Measurements from ENCODE around the gene BRME1. TPM values are rescaled to one million over a fixed set of nuclear protein-coding genes. Genes with fewer than 3 reads are reported as not detected.

The BRME1 gene
- total RNA-seq, 2 donors from 2014 or later: 4.8 to 12.5 TPM

DNA sequence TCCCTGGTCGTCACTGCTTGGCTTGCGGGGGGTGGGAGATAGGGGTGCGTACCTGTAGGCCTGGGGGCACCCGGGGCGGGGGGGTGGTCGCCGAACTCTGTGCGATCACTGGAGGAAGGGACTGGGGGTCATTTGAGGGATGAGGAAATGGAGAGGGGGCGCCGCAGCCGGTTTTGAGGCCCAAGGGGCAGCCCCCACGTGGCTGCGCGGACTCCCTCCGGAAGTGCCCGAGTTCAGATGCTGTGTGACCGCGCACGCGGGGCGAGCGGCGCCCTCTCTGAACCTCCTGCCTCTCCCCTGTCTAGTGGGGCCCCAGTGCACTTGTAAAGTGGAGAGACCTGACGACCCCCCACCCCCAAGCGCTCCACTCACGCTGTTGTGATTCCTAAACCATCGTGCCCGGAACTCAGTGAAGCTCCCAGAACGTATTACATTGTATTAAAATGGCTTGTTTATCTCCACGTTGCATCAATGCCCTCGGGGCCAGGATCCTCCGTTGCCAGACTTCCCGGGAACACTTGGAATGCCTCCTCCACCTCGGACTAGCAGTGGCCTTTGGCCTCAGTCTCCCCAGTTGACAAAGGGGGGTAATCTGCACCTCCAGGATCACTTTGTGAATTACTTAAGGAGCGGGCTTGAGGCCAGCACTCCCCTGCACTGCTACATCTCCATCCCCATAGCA lies 31.9 kb downstream of the BRME1 start:
- Mint-ChIP-seq H3K27ac (no peak overlapping the region), H3K36me3 (ENCODE audit: low read depth) (no peaks in the 10 kb centered on the region), H3K4me3 (no peak overlapping the region), H3K27me3 (peaks cover 4% of the 10 kb centered on the region), H3K4me1 (no peaks in the 10 kb centered on the region), H3K9me3 (no peaks in the 10 kb centered on the region)
- no peak for ATAC-seq (replicated peaks)

DNA sequence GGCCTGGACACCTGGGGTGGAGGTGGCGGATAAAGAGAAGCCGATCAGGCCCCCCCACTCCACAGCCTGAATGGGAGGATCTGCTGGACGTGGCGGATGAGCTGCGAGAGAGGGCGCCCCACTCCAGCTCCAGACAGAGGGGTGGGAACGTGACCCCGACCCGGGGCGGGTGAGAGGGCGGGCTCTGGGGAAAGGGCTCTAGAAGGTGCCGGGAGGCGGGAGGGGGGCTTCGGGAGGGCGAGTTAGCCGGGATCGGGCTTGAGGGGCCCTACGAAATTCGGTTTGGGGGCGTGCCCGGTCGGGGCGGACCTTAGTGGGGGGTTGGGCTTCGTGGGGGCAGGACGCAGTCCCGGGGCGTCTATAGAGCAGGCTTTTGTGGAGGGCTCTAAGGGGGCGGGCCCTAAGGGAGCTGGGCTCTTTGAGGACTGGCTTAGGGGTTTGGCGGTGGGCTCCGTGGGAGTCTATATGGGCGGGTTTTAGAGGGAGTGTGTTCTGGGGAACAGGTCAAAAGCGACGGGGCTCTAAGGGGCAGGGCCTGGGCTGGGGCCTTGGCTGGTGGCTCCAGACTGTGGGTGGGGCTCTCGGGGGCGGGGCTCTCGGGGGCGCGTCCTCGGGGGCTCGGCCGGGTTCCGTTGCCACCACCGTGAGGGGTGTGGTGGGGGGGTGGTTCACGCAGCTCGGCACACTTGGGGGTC lies 33.1 kb downstream of the BRME1 start:
- no peaks in the 10 kb centered on the region for H3K9me3 Mint-ChIP-seq
- ATAC-seq (replicated peaks): peak; percentile 63

DNA sequence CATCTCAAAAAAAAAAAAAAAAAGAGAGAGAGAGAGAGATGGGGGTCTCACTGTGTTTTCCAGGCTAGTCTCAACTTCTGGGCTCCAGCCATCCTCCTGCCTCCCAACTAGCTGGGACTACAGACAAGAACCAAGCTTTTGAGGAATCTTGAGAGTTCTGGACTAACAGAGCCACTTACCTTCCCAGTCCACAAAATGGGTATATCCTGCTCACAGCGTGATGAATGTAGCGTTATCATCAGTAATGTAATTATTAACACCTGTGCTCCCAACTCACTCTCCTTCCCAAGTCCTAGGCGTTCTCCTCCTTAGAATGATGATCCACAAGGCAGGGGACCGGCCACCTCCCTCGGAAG lies 33.6 kb downstream of the BRME1 start:
- peaks cover 8% of the 10 kb centered on the region for H3K27me3 Mint-ChIP-seq
- H3K4me1 Mint-ChIP-seq: no peaks in the 10 kb centered on the region
- no peak for ATAC-seq (replicated peaks)
- no peaks in the 10 kb centered on the region for H3K9me3 Mint-ChIP-seq
- H3K27ac Mint-ChIP-seq: no peak overlapping the region
- peak overlapping the region; percentile 49 for H3K4me3 Mint-ChIP-seq
- no peaks in the 10 kb centered on the region for H3K36me3 Mint-ChIP-seq (ENCODE audit: low read depth)

More for the DNA sequence above, 33.1 kb downstream of the BRME1 start:
- Mint-ChIP-seq H3K36me3 (ENCODE audit: low read depth) (no peaks in the 10 kb centered on the region), H3K4me1 (no peaks in the 10 kb centered on the region), H3K27ac (no peak overlapping the region), H3K4me3 (peak overlapping the region; percentile 49), H3K27me3 (peaks cover 4% of the 10 kb centered on the region)

DNA sequence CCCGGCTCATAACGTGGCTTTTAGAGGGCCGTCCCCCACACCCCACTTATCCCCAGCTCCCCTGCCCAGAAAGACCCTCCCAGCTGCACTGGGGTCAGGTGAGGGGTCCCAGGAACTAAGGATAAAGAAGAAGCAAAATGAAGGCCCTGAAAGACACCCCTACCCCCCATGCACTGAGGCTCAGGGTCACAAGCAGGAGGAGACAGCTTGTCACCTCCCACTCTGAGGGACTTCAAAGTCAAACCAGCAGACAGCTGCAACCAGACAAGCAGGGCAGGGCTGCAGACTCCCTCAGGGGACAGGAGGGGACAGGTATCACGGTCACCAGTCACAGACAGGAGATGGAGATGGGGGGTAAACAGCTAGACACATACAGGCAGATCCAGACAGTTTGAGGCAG lies 35.0 kb downstream of the BRME1 start:
- H3K27me3 Mint-ChIP-seq: peaks cover 16% of the 10 kb centered on the region
- H3K4me3 Mint-ChIP-seq: no peak overlapping the region
- no peak for ATAC-seq (replicated peaks)
- H3K36me3 Mint-ChIP-seq (ENCODE audit: low read depth): peaks cover 8% of the 10 kb centered on the region
- H3K27ac Mint-ChIP-seq: no peak overlapping the region
- no peaks in the 10 kb centered on the region for H3K9me3 Mint-ChIP-seq
- peaks cover 7% of the 10 kb centered on the region for H3K4me1 Mint-ChIP-seq

DNA sequence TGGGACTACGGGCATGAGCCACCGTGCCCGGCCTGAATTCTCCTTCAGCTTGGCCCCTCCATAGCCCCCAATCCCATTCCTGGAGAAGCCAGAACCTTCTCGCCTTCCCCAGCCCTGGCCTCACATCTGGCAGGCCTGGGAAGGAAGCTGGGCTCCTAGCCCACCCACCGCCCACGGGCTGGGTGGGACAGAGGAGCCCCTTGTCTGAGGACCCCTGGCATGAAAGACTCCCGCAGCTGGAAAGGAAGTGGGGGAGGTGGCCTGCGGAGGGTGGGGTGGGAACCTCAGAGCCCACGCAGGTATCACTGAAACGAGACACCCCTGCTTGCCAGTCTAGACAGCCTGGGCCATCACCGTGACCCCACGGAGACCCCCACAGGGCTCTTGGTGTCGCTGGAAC lies 36.6 kb downstream of the BRME1 start:
- H3K4me3 Mint-ChIP-seq: no peak overlapping the region
- peaks cover 12% of the 10 kb centered on the region for H3K4me1 Mint-ChIP-seq
- H3K9me3 Mint-ChIP-seq: no peaks in the 10 kb centered on the region
- peaks cover 19% of the 10 kb centered on the region for H3K27me3 Mint-ChIP-seq
- no peak for ATAC-seq (replicated peaks)
- peaks cover 12% of the 10 kb centered on the region for H3K36me3 Mint-ChIP-seq (ENCODE audit: low read depth)
- H3K27ac Mint-ChIP-seq: no peak overlapping the region

DNA sequence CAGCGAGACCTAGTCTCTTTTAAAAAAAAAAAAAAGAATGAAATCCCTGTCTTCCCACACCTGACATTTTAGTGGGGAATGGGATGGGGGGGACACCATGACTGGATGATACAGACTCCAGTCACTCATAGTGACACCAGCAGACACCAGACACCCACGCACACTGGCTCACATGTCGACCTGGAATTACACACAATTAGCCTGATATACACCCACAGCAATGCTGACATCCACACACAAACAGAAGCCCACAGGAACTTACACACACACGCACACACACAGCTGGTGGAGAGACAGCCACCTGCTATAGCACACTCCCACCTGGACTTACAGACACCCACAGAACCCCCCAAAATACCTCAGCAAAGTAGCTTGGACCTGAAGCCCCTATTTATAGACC lies 37.3 kb downstream of the BRME1 start:
- no peak overlapping the region for H3K4me3 Mint-ChIP-seq
- peaks cover 16% of the 10 kb centered on the region for H3K36me3 Mint-ChIP-seq (ENCODE audit: low read depth)
- H3K27ac Mint-ChIP-seq: no peak overlapping the region
- no peaks in the 10 kb centered on the region for H3K9me3 Mint-ChIP-seq
- peaks cover 22% of the 10 kb centered on the region for H3K27me3 Mint-ChIP-seq
- H3K4me1 Mint-ChIP-seq: peaks cover 18% of the 10 kb centered on the region
- ATAC-seq (replicated peaks): no peak

DNA sequence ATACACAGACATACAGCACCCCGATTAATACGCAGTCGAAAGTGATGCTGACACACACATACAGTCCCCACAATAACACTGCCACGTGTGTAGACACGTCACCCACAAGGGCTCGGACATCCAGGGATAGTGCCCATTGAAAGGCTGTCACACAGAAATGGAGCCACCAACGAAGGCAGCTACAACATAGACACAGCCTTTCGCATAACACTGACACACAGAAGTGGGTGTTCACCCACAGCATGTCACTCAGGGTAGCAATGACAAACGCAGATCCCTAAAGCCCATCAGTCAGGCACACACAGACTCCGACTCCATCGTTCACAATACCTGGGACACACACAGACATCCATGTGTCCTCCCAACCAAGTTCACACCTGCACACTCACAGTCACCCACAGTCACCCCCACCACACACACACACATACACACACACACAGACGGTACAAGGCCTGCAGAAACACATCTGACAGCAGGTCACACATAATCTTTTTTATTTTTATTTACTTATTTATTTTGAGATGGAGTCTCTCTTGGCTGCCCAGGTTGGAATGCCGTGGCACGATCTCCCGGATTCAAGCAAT lies 39.4 kb downstream of the BRME1 start:
- Mint-ChIP-seq H3K27me3 (peaks cover 22% of the 10 kb centered on the region), H3K36me3 (ENCODE audit: low read depth) (peaks cover 21% of the 10 kb centered on the region), H3K27ac (peak overlapping the region; percentile 15), H3K4me3 (peak overlapping the region; percentile 69), H3K9me3 (no peaks in the 10 kb centered on the region), H3K4me1 (peaks cover 23% of the 10 kb centered on the region)
- no peak for ATAC-seq (replicated peaks)

DNA sequence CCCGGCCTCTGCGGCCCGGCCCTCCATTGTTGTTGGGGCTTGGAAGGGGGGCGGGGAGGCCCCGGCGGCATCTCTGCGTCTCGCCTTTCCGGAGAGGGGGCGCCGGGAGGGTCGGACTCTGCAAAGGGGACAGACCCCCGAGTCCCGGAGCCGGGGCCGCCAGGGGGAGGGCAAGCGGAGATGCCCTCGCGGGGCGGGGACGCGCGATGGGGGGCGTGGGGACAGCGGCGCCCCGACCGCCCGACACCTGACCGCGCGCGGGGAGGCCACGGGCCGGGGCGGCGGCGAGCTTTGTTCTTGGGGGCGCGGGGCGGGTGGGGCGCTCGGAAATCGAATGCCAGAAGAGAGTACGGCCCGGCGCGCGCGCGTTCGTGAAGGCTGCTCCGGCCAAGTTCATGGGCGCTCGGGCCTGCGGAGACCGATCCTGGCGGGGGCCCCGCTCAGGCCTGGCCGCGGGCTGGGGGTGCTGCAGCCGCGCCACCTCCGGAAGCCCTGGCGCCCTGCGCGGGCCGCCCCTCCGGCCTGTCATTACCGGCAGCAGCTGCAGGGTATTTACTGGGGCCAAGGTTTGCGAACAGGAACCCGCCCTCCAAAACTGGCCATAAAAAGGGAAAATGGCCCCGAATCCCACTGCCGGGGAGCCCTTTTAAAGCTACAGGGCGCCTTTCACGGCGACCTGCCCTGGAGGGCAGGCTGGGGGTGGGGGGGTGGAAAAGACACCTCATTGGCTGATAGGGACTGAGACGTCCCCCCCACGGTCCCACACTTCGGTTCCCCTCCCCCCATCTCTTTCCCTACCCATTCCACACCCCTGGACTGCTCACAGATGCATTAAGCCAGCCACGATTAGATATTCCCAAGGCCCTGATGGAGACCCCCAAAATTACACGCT lies 40.1 kb downstream of the BRME1 start:
- Mint-ChIP-seq H3K4me3 (peak overlapping the region; percentile 69), H3K9me3 (no peaks in the 10 kb centered on the region), H3K27me3 (peaks cover 22% of the 10 kb centered on the region), H3K4me1 (peaks cover 26% of the 10 kb centered on the region), H3K27ac (no peak overlapping the region), H3K36me3 (ENCODE audit: low read depth) (peaks cover 21% of the 10 kb centered on the region)
- ATAC-seq (replicated peaks): no peak

DNA sequence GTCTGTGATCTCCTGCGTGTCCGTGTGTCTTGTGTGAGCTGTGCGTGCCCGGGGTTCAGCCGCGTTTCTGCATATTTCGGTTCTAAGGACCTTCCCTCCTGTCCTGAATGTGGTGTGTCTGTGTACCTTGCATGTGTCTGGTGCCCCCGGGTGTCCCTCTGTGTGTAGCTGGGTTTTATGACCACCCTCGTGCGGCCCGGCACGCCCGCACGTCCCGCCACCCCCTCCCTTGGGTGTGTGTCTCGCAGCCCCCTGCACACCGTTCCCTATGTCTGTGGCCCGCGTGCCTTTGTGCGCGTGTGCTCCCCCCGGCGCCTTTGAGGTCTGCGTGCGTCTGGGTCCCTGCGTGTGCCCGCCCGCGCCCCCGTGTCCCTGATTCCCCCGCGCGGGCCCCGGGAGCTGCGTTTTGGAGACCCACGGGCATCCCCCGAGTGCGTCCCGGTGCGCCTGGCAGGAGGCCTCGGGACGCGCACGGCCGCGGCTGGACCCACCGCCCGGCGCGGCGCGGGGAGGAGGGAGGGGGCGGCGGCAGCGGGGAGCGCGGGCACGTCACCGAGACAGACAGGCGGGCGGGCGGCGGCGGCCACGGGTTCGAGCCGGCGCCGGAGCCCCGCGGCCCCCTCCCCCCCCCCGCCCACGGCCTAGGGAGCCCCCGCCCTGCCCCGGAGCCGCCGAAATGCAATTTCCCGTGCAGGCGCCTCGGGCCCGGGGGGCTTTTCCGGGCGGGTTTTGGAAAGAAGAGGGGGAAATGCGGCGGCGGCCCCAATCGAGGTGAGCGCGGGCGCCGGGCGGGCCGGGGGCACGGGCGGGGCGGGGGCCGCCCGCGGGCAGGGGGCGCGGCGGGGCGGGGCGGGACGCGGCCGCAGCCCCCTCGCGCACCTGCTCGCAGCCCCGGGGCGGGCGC lies 41.0 kb downstream of the BRME1 start:
- no peak overlapping the region for H3K27ac Mint-ChIP-seq
- H3K4me3 Mint-ChIP-seq: peak overlapping the region; percentile 98
- no peaks in the 10 kb centered on the region for H3K9me3 Mint-ChIP-seq
- peaks cover 26% of the 10 kb centered on the region for H3K4me1 Mint-ChIP-seq
- peaks cover 21% of the 10 kb centered on the region for H3K36me3 Mint-ChIP-seq (ENCODE audit: low read depth)
- peaks cover 22% of the 10 kb centered on the region for H3K27me3 Mint-ChIP-seq
- no peak for ATAC-seq (replicated peaks)

DNA sequence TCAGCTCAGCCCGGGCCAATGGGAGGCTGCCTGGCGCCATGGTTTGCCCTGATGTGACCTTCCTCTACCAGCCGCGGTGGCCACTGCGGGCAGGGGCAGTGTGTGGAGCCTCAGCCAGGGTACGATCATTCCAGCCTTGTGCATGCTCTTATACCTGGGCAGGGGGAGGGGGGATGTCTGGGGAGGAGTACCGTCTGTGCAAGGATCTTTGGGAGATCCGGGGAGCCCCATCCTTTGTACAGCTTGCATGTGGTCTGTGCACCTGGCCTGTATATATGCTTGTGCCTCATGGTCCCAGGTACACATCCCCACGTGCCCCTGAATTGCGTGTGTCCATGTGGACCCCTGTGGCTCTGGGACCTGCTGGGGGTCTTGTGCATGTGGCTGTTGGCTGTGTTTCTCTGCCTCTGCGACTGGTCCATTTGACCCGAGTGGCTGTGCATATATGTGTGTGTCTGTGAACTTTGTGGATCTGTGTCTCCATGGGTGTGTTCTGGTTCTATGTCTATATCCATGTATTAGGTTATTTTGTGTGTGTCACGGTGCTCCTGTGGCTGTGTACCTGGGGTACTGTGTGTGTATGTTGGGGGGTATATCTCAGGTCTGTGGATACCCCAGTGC lies 41.8 kb downstream of the BRME1 start:
- peak overlapping the region; percentile 98 for H3K4me3 Mint-ChIP-seq
- H3K9me3 Mint-ChIP-seq: no peaks in the 10 kb centered on the region
- H3K4me1 Mint-ChIP-seq: peaks cover 32% of the 10 kb centered on the region
- H3K27me3 Mint-ChIP-seq: peaks cover 22% of the 10 kb centered on the region
- no peak overlapping the region for H3K27ac Mint-ChIP-seq
- peaks cover 21% of the 10 kb centered on the region for H3K36me3 Mint-ChIP-seq (ENCODE audit: low read depth)
- no peak for ATAC-seq (replicated peaks)

DNA sequence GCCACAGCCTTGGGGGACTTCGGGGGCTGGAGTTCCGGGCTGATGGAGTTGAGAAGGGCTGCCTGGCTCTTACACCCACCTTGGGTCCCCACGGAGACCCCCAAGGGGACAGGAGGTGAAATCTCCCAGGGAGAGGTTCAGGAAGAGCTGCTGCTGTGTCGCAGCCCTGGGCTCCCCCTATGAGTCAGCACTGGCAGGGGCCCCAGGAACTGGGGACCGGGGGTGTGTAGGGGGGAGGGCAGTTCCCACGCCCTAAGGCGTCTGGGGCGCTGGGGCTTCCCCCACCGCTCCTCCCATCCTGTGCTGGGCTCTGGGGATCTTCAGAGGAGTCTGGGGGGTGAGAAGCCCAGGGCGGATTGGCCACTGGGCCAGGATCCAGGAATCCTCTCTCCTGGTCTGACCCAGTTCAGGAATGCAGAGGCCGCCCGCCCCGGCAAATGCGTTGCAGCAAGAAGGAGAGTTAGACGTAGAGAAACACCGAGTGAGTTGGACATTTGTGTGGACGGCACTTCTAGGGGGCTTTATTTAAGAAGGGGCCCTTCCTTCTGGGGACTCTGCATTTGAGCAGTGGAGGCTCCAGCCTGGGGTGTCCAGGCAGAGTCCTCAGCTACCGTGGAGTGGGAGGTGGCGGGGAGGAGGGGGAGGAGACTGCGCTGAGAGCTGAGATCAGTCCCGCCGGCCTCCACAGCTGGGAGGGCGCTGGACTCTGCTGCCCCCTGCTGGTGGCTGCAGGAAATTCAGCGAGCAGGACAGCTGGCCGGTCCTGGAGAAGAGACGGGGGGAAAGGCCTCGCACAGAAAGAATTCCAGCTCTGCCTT lies 44.0 kb downstream of the BRME1 start:
- Mint-ChIP-seq H3K27ac (peak overlapping the region; percentile 99), H3K27me3 (peaks cover 17% of the 10 kb centered on the region), H3K9me3 (no peaks in the 10 kb centered on the region), H3K4me1 (peaks cover 32% of the 10 kb centered on the region), H3K36me3 (ENCODE audit: low read depth) (peaks cover 21% of the 10 kb centered on the region), H3K4me3 (peak overlapping the region; percentile 98)
- ATAC-seq (replicated peaks): peak; percentile 94

DNA sequence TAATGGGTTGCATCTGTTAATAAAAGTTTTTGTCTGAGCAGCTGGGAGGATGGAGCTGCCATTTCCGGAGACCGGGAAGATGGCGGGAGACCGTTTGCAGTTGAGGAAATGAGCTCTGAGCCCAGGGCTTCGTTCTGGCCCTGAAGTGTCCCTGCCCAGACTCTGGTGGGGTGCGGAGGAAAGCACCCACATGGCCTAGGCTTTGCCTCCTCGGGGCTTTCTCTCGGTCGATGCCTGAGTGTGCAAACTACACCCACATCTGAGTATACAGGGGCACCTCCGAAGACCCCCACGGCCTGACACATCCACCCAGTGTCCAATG lies 44.6 kb downstream of the BRME1 start:
- Mint-ChIP-seq H3K36me3 (ENCODE audit: low read depth) (peaks cover 16% of the 10 kb centered on the region), H3K4me3 (peak overlapping the region; percentile 98), H3K27me3 (peaks cover 12% of the 10 kb centered on the region), H3K4me1 (peaks cover 27% of the 10 kb centered on the region), H3K27ac (peak overlapping the region; percentile 99), H3K9me3 (no peaks in the 10 kb centered on the region)
- peak; percentile 18 for ATAC-seq (replicated peaks)

Data from activated T-helper 17 cell treated with anti-CD3 and anti-CD28 coated beads, Interleukin-2, amount 50 U/mL, for 72 hours (primary cell).